MM.1S (cell line): ENCODE measurements around the gene MORN4.

Source experiments
- DNase-seq: peaks from one replicate; pipeline ENCODE4 v3.0.0-alpha.2; 2015
- H2AFZ ChIP-seq: fragments of 300-600 bp; sonication (generic); 2 replicates; pipeline ENCODE4 v1.6.0; 2016; ENCODE audit warnings: antibody characterized with exemption, low read length
- H3F3A ChIP-seq: fragments of 300-600 bp; sonication (generic); 2 replicates; pipeline ENCODE4 v1.6.1; 2016; ENCODE audit warnings: mild to moderate bottlenecking, antibody characterized with exemption, low read length, moderate library complexity, mixed read lengths; ENCODE audit not compliant: insufficient read depth
- H3K27ac ChIP-seq: fragments of 300-600 bp; sonication (generic); 2 replicates; pipeline ENCODE4 v1.5.1; 2016; ENCODE audit warnings: mild to moderate bottlenecking, low read length
- H3K27me3 ChIP-seq: fragments of 300-600 bp; sonication (generic); replicated peaks from 2 replicates; pipeline ENCODE4 v1.6.0; 2016; ENCODE audit warnings: low read length; ENCODE audit not compliant: insufficient read depth
- H3K36me3 ChIP-seq: fragments of 300-600 bp; sonication (generic); replicated peaks from 2 replicates; pipeline ENCODE4 v1.6.1; 2016; ENCODE audit warnings: mild to moderate bottlenecking, low read length, mixed read lengths; ENCODE audit not compliant: insufficient read depth
- H3K4me1 ChIP-seq: fragments of 300-600 bp; sonication (generic); 2 replicates; pipeline ENCODE4 v1.6.1; 2016; ENCODE audit warnings: low read length, mixed read lengths
- H3K4me2 ChIP-seq: fragments of 300-600 bp; sonication (generic); 2 replicates; pipeline ENCODE4 v1.6.0; 2016; ENCODE audit warnings: low read depth, low read length
- H3K4me3 ChIP-seq: fragments of 300-600 bp; sonication (generic); 2 replicates; pipeline ENCODE4 v1.5.1; 2016; ENCODE audit warnings: low read length, mixed read lengths
- H3K79me2 ChIP-seq: fragments of 300-600 bp; sonication (generic); 2 replicates; pipeline ENCODE4 v1.6.1; 2016; ENCODE audit warnings: mixed run types, low read length, mixed read lengths
- H3K9ac ChIP-seq: fragments of 300-600 bp; sonication (generic); 2 replicates; pipeline ENCODE4 v1.6.1; 2016; ENCODE audit warnings: low read length, mixed read lengths
- H3K9me2 ChIP-seq: fragments of 300-600 bp; sonication (generic); replicated peaks from 2 replicates; pipeline ENCODE4 v1.6.1; 2016; ENCODE audit warnings: mild to moderate bottlenecking, low read length, mixed read lengths; ENCODE audit not compliant: insufficient read depth
- H3K9me3 ChIP-seq: fragments of 300-600 bp; sonication (generic); replicated peaks from 2 replicates; pipeline ENCODE4 v1.6.1; 2016; ENCODE audit warnings: mild to moderate bottlenecking, low read length, mixed read lengths; ENCODE audit not compliant: insufficient read depth
- H4K20me1 ChIP-seq: fragments of 300-600 bp; sonication (generic); 2 replicates; pipeline ENCODE4 v1.6.1; 2016; ENCODE audit warnings: mild to moderate bottlenecking, low read length, moderate library complexity, mixed read lengths; ENCODE audit not compliant: insufficient read depth
- CTCF ChIP-seq: fragments of 300-600 bp; sonication (generic); IDR thresholded peaks from 2 replicates; pipeline ENCODE4 v1.5.1; 2016; ENCODE audit warnings: antibody characterized with exemption, low read length, mixed read lengths
- EZH2 ChIP-seq: fragments of 300-600 bp; sonication (generic); optimal IDR thresholded peaks from 2 replicates; pipeline ENCODE3; 2017; ENCODE audit warnings: low read depth, mild to moderate bottlenecking, antibody characterized with exemption, low read length, mixed read lengths
- EZH2phosphoT487 ChIP-seq: fragments of 300-600 bp; sonication (generic); IDR thresholded peaks from 2 replicates; pipeline ENCODE4 v1.6.1; 2018; ENCODE audit warnings: antibody characterized with exemption, low read length

MORN4 gene

GRCh38 chr10:97585439-97585811, 47.9 kb downstream of the MORN4 start:
- no peak for DNase-seq
- Histone ChIP-seq H3K27me3 (no peaks in the 10 kb centered on the region), H3K9me3 (no peaks in the 10 kb centered on the region), H3K9ac (no peak overlapping the region), H3K4me2 (no peak overlapping the region), H3K27ac (no peak overlapping the region), H3K9me2 (no peaks in the 10 kb centered on the region), H3F3A (no peaks in the 10 kb centered on the region), H3K4me3 (no peak overlapping the region), H4K20me1 (no peaks in the 10 kb centered on the region), H2AFZ (no peak overlapping the region), H3K36me3 (no peaks in the 10 kb centered on the region), H3K79me2 (no peaks in the 10 kb centered on the region), H3K4me1 (no peaks in the 10 kb centered on the region)
- TF ChIP-seq CTCF (no peak), EZH2 (no peak), EZH2phosphoT487 (no peak)

DNA sequence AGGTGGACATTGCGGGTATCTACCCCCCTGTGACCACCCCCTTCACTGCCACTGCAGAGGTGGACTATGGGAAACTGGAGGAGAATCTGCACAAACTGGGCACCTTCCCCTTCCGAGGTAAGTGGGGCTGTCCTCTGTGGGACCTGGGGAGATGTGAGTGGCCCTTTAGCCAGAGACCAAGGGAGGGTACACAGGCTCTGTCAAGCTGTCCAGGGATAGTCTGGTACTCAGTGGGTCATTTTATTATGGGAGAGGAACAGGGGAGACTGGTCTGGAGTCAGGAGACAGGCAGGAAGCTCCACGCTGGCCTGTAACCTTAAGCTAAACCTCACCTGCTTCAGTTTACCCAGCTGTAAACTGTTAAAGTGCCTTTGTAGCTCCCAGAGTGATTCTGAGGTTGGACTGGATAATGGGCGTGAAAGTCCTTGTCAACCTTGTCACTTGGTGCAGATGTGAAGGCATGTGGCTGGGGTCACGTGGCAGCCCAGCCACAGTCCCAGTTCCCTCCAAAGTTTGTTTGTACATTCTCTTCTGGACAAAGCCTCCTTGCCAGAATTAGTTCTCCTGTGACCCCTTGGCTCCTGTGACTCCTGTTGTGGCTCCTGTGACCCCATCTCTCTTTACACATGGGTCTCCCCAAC, 48.4 kb downstream of the MORN4 start:
- Histone ChIP-seq H3K9me2 (no peaks in the 10 kb centered on the region), H3K9me3 (no peaks in the 10 kb centered on the region), H2AFZ (no peak overlapping the region), H4K20me1 (no peaks in the 10 kb centered on the region), H3F3A (no peaks in the 10 kb centered on the region), H3K4me2 (no peak overlapping the region), H3K79me2 (no peaks in the 10 kb centered on the region), H3K9ac (no peak overlapping the region), H3K4me1 (no peaks in the 10 kb centered on the region), H3K27ac (no peak overlapping the region), H3K27me3 (no peaks in the 10 kb centered on the region), H3K36me3 (no peaks in the 10 kb centered on the region), H3K4me3 (no peak overlapping the region)
- TF ChIP-seq CTCF (no peak), EZH2 (no peak), EZH2phosphoT487 (no peak)
- DNase-seq, result no peak

- Histone ChIP-seq H3K27me3 (no peaks in the 10 kb centered on the region), H3K9me3 (no peaks in the 10 kb centered on the region), H3K9ac (no peak within 1 kb of the TSS), H2AFZ (0 out of 2 replicates have a peak within 1 kb of the TSS, but pooled peaks have one; percentile 42), H3K4me2 (no peak within 1 kb of the TSS), H3F3A (no peaks in the 10 kb centered on the region), H3K79me2 (no peaks in the 10 kb centered on the region), H3K4me1 (no peaks in the 10 kb centered on the region), H3K9me2 (no peaks in the 10 kb centered on the region), H3K36me3 (no peaks in the 10 kb centered on the region), H4K20me1 (no peaks in the 10 kb centered on the region), H3K4me3 (no peak within 1 kb of the TSS), H3K27ac (no peak within 1 kb of the TSS)
- TF ChIP-seq CTCF (no peak), EZH2phosphoT487 (no peak), EZH2 (no peak)
- DNase-seq, result no peak
Measured at GRCh38 chr10:97584060-97584797, 49.1 kb downstream of the MORN4 start, which contains the start of gene HOGA1. HOGA1 (plus strand) TSS chr10:97584389; CDS start chr10:97584704, 315 bp downstream.
